ENCODE measurements around the gene RPRD1B.

DNA sequence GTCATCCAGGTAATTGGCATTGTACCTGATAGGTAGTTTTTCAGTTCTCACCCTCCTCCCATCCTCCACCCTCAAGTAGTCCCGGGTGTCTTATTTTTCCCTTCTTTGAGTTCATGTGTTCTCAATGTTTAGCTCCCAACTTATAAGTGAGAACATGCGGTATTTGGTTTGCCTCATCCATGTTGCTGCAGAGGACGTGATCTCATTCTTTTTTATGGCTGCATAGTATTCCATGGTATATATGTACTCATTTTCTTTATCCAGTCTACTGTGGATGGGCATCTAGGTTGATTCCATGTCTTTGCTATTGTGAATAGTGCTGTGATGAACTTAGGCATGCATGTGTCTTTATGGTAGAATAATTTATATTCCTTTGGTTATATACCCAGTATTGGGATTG is 45.8 kb downstream of the RPRD1B start:
- TF ChIP-seq, protein P1, sequence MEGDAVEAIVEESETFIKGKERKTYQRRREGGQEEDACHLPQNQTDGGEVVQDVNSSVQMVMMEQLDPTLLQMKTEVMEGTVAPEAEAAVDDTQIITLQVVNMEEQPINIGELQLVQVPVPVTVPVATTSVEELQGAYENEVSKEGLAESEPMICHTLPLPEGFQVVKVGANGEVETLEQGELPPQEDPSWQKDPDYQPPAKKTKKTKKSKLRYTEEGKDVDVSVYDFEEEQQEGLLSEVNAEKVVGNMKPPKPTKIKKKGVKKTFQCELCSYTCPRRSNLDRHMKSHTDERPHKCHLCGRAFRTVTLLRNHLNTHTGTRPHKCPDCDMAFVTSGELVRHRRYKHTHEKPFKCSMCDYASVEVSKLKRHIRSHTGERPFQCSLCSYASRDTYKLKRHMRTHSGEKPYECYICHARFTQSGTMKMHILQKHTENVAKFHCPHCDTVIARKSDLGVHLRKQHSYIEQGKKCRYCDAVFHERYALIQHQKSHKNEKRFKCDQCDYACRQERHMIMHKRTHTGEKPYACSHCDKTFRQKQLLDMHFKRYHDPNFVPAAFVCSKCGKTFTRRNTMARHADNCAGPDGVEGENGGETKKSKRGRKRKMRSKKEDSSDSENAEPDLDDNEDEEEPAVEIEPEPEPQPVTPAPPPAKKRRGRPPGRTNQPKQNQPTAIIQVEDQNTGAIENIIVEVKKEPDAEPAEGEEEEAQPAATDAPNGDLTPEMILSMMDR (IDR thresholded peaks at IDR 0.05; ENCODE audit: extremely low read depth in 1 of 2, insufficient read depth in 1 of 2, low read depth in 1 of 2, low read length in 2 of 2), result no peak
- TF ChIP-seq POLR2AphosphoS5 (IDR thresholded peaks at IDR 0.05; ENCODE audit: insufficient read depth, low read depth, low read length) (no peak), EZH2 (IDR thresholded peaks at IDR 0.05; ENCODE audit: borderline replicate concordance, low read depth, low read length, severe bottlenecking) (no peak), POLR2A (IDR thresholded peaks at IDR 0.05; ENCODE audit: low read depth, low read length) (no peak), JUN (IDR thresholded peaks at IDR 0.05; ENCODE audit: borderline replicate concordance, insufficient read depth, insufficient read length, low read depth) (no peak), FOS (IDR thresholded peaks at IDR 0.05; ENCODE audit: borderline replicate concordance, insufficient read depth, low read length) (no peak), MYC (IDR thresholded peaks at IDR 0.05; ENCODE audit: low read depth, low read length) (no peak), GATA2 (IDR thresholded peaks at IDR 0.05; ENCODE audit: insufficient read depth, insufficient read length, low read depth, low read length) (no peak)
- TF ChIP-seq, protein P2, sequence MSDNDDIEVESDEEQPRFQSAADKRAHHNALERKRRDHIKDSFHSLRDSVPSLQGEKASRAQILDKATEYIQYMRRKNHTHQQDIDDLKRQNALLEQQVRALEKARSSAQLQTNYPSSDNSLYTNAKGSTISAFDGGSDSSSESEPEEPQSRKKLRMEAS (IDR thresholded peaks at IDR 0.05; ENCODE audit: insufficient read depth, insufficient read length), result no peak
